NCI-H345 treated with DMSO at 0.1 percent for 48 hours (cell line): ENCODE results near the gene RAP2A.

Experiments used
- DNase-seq: peaks from one replicate; lab custom pipeline; 2025; ENCODE audit not compliant: unreplicated experiment; lab: John Stamatoyannopoulos, UW

Gene RAP2A

DNA sequence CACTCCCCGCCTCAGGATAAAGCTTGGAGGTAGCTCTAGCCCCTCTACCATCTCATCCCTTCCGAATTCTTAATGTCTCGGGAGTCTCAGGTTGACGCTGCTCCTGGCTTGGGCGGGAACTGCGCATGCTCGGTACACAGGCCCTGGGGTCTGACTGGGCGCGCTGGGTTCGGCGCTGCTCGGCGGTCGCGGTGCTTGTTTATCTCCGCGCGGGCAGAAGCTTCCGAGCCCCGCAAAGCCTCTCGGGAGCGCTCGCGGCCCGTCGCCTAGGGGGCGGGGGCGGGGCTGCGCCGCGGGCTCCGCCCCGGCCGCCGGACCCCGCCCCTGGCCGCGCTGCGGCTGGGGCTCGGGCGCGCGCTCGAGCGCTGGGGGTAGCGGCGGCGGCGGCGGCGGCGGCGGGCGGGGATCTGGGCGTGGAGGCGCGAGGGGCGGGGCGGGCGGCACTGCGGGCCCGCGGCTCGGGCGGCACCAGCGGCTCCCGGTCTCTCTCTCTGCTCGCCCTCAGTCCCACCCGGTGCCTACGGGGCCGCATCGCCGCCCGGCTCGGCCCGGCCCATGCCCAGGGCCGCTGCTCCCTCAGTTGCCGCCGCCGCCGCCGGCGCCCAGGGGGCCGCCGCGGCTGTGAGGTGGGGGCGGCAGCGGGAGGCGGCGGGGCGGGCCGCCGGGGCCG, at the start of gene RAP2A:
RAP2A (plus strand) TSS at position 443 of the 670 bp plus-strand sequence. CDS start 302 bp downstream, outside the sequence.
- DNase-seq, result peak; percentile 93

DNA sequence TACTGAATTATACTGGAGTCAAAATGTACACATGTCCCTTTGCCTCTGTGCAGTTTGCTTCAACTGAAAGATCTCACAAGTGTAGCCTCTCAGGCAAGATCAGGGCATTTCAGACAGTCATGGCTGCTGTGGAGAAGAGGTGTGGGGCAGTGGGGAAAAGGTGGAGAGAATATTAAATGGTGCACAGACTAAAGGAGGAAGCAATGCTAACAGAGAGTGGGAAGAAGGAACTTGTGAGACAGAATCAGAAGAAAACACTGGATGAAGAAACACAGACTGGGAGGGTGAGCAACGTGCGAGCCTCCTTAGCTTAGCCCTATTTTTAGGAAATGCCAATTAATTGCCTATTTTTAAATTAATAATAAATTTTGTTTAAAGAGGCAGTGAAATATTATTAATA, 49.6 kb upstream of the RAP2A start:
- DNase-seq, result no peak

DNA sequence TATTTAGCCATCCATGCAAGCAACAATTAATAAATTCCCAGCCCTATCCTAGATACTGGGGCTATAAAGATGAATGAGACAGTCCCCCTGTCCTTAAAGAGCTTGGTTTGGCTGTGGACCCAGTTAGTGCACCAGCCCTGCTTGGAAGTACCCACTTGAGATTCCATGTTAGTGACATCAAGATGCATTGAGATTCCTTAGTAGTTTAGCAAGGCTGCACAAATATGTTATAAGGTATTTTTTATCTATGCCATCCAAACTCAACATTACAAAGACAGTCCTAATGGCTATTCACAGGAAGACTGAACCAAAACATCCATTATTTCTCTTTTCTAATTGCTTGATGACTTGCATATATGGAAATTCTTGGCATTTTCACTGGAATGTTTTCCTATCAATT, 48.8 kb upstream of the RAP2A start:
- DNase-seq, result no peak

DNA sequence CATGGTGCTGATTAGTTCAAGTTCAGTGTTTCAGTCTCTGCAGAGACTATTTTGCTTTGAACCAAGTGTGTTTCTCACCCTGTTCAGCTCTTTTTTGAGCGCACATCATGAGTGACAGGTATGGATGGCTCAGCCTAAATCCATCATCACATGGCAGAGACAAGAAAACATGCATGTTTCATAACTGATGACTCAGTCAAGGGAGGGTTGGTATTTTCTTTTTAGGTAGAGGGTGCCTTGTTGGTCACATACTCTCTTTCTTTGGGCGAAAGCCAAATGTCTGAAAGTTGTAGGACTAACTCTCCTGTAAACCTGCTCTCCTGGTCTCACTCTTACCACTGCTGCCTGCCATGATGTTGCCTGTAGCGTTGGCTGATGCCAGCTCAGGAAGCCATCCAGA, 48.1 kb upstream of the RAP2A start:
- no peak for DNase-seq

DNA sequence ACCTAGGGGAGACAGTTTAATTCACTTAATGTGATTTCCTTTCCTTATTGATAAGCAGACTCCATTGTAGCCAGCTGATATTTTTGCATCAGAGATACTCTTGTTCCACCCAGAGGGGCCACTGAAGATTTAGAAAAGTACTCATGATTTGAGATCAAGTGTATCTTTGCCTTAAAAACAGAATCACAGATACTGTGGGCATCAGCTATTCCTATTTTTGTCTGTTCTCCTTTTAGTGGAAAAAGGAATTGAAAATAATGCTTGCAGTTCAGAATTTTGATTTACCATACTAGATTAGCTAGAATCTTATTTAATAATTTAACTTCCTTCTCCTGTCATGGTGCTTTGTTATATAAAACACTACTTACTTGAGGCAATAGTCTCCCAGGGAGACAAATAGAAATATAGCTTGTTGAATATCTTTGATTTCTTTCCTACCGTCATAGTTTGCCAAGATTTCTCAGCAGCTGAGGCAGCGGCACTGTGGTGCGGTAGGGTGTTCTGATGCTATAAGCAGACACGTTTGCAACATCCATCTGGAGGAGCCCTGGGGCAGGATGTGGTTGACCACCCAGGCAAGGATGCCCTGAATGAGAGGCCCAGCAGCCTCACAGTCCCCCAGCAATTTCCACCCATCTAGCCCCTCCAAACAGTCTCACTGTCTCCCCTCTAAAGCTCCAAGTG, 47.0 kb upstream of the RAP2A start:
- DNase-seq, result no peak

DNA sequence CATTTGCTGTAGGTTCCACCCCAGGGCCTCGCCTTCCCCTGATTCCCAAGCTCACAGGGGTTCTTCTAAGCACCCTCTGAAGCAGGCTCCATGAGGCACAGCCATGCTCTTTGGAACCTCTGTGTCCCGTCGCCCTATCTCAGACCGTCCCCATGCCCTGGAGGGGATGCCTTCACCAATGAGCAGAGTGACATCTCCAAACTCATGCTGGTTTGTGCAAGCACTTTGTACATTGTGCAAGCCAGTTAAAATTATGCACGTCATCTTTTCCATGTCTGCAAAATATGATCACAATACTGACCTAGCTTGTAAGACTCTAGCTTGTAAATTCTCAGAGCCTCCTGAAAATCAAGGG, 46.5 kb upstream of the RAP2A start:
- no peak for DNase-seq

DNA sequence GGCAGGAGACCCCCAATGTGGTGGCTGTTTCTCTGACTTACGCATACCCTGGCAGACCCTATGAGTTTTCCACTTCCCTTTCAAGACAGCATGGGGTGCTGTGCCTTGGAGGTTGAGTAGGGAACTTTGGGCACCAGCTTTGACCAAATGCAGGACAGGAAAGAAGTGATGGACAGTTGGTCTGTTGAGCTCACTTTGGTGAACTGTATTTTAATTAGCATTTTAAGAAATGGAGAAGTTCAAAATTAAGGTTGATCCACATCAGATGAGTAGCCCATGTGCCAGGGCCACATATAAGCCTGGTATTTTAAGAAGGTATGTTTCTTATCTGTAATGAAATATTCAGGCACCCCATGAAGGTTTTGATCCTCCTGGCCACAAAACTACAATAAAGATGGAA, 46.1 kb upstream of the RAP2A start:
- no peak for DNase-seq

DNA sequence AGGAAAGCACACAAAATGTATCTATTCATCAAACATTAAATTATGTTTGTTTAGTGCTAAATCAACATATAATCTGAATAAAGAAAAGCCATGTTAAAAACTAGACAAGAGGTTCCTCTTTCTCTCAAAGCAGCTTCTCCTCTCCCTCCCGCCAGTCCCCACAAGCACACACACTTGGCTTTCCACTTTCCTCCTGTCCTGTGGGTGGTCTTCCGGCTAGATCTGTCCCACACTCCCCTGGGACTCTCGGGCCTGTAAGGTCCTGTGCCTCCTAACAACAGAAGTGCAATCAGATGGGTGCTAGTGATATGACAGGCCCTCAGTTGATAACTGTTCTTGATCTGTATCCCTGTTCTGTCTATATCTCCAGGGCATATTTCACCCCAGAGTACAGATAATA, 45.6 kb upstream of the RAP2A start:
- DNase-seq, result no peak

DNA sequence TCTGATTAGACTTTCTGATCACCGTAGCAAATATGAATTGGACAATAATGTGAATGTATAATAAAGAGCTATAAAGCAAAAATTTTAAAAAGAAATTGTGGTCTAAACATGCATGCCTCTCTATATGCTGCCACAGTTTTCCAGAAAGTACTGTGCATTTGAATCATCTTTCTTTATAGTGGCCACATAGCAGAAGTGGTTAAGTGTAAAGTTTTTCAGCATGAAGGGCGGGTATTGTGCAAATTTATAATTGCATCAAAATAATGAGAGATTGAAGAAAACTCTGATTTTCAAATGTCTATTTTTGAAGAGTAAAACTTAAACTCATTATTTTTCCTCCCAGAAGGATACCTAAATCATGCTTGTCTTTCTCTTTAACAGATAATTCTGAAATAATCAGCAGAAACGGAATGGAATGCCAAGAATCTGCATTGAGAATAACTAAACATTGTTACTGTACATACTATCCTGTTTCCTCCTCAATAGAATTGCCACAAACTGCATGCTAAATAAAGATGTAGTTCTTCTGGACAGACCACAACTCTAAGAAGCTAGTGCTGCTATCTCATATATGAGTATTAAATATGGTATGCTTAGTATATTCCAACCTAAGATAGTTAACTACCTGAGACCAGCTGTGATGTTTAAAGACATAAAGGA, 42.9 kb upstream of the RAP2A start:
- DNase-seq, result no peak

DNA sequence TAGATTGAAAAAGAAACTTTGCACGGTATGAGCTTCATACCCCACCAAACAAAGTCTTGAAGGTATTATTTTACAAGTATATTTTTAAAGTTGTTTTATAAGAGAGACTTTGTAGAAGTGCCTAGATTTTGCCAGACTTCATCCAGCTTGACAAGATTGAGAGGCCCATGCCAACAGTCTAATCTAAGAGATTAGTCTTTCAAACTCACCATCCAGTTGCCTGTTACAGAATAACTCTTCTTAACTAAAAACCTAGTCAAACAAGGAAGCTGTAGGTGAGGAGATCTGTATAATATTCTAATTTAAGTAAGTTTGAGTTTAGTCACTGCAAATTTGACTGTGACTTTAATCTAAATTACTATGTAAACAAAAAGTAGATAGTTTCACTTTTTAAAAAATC, 41.9 kb upstream of the RAP2A start:
- DNase-seq, result no peak

DNA sequence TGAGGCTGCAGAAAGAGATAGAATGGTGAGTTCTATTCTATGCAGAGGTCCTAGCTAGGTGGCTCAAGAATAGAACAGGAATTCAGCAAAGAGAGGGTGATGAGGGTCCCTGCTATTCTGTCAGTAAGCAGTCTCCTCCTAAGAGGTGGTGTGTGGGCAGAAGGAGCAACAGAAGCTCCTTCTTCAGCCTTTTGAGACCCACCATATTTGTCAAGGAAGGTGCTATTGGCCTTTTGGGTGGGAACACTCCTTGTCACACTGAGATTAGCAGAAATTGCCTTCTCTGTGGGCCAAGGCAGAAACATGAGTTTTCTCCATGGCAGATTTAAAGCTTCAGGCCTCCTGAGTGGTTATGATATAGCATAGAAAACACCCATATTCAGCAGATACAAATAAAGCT, 39.4 kb upstream of the RAP2A start:
- no peak for DNase-seq

DNA sequence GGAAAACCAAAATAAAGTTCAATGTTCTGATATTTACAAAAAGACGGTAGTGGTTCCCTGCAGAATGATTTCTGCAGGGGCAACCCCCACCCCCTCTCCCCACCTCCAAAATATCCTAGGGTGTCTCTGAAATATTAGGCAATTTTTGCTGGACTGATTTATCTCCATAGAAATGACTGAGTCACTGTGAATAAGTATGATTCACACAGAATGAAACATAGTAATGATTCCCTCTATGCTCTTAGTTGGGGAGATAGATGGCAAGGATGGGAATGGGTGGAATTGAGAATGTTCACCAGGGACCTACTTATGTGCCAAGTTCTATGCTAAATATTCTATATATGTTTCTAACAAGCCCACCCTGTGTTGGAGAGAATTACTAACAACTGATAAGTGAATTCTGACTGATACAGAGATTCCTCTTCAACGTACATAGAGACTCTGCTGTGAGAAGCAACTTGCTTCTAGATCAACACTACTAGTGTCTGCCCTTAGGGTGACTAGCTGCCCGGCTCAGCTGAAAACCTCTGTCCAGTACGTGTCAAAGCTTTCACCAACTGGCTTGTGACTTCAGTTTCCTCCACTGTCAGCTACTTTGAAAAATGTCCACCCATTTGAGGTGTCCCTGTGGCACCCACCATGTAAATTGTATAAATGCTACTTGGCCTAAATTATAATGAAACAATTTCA, 38.4 kb upstream of the RAP2A start:
- no peak for DNase-seq

DNA sequence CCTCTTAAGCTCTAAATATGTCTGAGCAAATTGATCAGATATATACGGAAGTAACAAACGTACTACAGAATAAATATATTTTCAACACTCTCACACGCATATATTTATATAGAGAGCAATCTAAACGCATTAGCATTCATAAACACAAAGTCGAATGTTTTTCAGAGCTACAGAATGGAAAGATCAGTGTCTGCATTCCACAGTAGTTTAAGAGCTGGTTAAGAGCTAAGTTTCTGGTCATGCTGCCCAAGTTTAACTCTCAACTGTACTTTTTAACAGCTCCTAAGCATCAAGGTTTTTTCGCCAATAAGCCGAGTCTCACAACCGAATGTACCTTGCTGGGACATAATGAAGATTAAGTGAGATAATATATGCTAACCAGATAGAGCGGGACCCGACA, 36.7 kb upstream of the RAP2A start:
- DNase-seq, result no peak

DNA sequence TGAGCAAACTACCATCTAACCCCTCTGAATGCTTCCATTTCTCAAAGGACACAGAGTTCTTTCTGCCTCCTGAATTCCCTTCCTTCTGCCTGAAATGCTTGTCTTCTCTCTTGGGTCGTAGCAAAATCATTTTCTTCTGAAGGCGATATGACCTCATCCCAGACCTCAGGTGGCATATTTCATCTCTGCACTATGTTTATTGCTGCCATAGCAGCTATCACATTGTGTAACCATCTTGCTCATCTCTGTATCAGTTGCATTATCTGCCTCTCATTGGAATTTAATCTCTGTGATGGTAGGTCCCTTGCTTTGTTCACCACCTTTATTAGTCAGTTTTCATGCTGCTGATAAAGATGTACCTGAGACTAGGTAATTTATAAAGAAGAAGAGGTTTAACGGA, 32.5 kb upstream of the RAP2A start:
- no peak for DNase-seq

DNA sequence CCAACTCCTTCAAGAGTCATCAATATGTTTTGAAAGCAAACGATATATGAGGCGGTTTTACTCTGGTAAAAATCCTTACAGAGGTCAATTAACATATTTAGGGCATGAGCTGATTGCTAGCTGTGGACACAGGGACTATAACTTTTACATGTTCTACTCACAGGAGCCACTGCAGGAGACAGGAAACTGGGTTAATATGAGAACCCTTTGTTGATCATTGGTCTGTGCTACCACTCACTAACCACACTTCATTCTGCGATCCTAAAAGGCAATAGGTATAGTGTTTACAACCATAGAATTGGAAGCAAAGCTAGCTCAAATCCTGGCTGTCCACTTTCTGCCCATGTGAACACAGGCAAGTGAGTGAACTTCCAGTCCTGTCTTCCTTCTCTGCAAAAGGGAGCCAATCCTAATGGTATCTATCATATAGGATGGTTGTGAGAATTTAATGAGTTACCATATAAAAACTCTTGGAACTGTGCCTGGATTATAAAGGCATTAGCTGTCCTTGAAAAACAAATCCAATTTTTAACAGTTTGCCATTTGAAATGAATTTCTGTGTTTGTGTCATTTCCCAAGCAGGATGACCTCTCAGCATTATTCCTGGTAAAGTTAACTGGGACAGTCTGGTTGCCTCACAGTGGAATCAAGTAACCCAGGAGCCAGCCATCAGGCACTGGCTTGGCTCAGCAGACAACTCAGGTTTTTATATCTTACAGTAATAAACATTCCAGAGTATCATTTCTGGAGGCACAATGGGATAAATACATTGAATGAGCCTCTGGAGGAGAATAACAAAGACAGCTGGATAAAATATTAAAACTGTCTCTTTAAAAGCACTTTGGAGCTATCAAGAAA, 29.8 kb upstream of the RAP2A start:
- DNase-seq, result no peak

DNA sequence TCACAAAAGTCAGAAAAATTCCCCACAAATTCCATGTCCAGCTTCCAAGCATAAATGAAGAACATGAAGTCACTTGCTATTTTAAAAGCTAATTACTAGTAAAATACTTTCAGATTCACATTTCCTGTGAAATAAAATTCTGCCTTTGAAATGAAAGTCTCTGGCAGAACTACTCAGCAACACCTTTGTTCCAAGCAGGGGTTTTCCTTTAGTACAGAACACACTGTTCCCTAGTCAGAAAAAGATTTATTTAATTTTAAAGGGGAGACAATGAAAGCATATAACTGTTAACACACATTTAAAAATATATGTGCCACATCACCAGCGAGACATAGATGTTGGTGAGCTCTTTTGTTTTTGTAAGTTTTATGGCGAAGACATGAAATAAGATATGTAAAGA, 26.4 kb upstream of the RAP2A start:
- DNase-seq, result no peak

DNA sequence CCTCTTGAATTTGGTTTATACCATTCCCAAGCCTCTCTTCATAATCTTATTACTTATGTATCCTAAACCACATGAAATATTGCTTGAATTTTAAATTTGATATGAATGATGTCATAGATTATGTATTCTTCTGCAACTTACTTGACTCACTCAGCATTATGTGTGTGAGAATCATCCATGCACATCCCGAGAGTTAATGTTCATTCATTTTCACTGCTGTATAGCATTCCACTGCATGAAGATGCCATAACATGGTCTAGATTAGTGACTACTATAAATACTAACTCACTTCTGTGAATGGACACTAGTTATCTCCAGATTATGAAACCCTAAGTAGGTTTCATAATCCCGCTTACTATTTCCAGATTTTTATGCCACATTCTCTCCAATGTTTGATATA, 25.0 kb upstream of the RAP2A start:
- no peak for DNase-seq

DNA sequence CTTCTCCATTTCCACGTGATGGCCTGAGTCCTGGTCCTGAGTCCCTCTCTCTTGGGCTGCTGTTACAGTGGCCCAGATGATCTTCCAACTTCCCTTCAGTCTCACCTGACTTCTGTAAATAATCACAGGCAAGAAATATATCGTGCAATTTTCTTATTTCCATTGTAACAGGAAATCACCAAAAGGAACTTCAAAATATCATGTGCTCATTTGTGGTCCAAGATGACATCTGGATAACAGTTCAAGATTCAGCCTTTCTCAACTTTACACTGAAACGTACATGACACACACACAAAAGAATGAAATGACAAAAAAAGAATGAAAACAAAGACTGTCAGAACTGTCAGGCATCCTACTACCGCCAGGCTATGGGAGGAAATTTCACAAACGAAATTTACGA, 22.0 kb upstream of the RAP2A start:
- DNase-seq, result no peak

DNA sequence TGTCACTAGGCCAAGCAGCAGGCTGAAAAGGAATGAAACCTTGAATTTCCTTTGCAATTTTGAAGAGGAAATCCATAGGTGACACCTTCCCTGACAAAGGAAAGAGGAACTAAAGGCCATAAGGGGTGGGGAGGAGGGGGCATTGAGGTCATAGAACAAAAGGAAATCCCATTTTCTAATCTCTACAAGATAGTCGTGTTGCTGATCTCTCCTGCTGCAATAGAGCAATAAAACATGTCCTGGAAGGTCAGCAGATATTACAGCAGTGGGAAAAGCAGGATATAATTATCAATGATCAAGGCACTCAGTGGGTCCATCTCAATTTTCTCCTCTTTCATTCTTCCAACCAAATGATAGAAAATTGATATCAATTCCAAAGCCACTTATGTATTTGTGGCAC, 20.3 kb upstream of the RAP2A start:
- no peak for DNase-seq

DNA sequence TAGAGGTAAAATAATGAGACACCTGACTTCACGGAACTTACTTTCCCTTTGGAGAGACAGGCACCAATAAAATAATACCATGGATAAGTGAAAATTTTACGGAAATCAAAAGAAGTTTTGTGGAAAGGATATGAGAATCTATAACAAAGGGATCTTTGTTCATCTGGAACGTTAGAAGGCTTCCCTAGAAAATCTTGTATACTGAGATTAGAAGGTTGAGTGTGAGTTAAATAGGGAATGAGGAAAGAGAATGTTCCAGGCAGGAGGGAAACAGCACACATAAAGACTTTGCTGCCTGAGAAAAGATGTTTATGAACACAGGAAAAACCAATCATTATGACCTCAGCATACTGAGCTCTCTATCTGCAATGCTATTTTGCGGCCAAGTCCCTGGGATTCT, 19.6 kb upstream of the RAP2A start:
- DNase-seq, result no peak

DNA sequence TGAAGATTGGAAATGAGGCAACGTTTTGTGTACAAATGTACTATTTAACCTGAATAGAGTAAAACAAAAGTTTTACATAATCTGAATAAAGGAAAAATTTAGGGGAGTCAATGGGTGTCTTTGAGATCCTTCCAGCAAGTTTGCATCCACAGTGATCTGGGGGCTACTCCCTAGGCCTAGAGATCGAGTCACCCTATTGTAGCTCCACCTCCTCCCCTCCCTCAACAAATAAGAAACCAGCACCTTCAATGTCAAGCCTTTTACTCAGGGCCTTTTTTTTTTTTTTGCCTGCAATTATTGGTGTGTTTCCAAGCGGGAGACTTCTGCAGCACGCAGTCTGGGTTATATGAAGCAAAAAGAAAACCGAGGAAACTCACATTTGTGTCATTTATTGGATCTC, 16.3 kb upstream of the RAP2A start:
- no peak for DNase-seq
